ENCODE results near the gene SRCIN1. TPM values are rescaled to one million over a fixed set of nuclear protein-coding genes. Genes with fewer than 3 reads are reported as not detected.

SRCIN1 gene
- total RNA-seq (2022; extraction: Qiagen RNA extraction; ENCODE audit: low read depth): 1.7 to 3.0 TPM (median 2.9 TPM) in 5 replicates

GRCh38 chr17:38605841-38606645 is at the start of gene SRCIN1:
TSS of gene SRCIN1 (minus strand) at chr17:38605952. CDS start at chr17:38605705, 247 bp downstream.

Other genes with a start within 250 kb of the SRCIN1 start
- gene ARHGAP23, start 177.5 kb downstream of the SRCIN1 start, total RNA-seq (2022; extraction: Qiagen RNA extraction; ENCODE audit: low read depth): 36.2 to 55.2 TPM (median 50.7 TPM) in 5 replicates
- gene EPOP, start 69.0 kb upstream of the SRCIN1 start, total RNA-seq (2022; extraction: Qiagen RNA extraction; ENCODE audit: low read depth): 11.3 to 15.3 TPM (median 14.3 TPM) in 5 replicates
- 22.3 to 34.3 TPM (median 30.7 TPM) in 5 replicates for gene MLLT6, start 99.3 kb upstream of the SRCIN1 start, total RNA-seq (2022; extraction: Qiagen RNA extraction; ENCODE audit: low read depth)
- gene CISD3, start 124.4 kb upstream of the SRCIN1 start, total RNA-seq (2022; extraction: Qiagen RNA extraction; ENCODE audit: low read depth): 52.6 to 106 TPM (median 90.7 TPM) in 5 replicates
- 33.9 to 64.1 TPM (median 57.3 TPM) in 5 replicates for gene PCGF2, start 142.4 kb upstream of the SRCIN1 start, total RNA-seq (2022; extraction: Qiagen RNA extraction; ENCODE audit: low read depth)
- gene PSMB3, start 146.8 kb upstream of the SRCIN1 start, total RNA-seq (2022; extraction: Qiagen RNA extraction; ENCODE audit: low read depth): 331 to 501 TPM (median 436 TPM) in 5 replicates
- gene PIP4K2B, start 193.6 kb upstream of the SRCIN1 start, total RNA-seq (2022; extraction: Qiagen RNA extraction; ENCODE audit: low read depth): 34.0 to 42.2 TPM (median 38.8 TPM) in 5 replicates
- 22.5 to 25.5 TPM (median 22.7 TPM) in 5 replicates for gene CWC25, start 219.4 kb upstream of the SRCIN1 start, total RNA-seq (2022; extraction: Qiagen RNA extraction; ENCODE audit: low read depth)
- 2,582 to 3,048 TPM (median 2,606 TPM) in 5 replicates for gene RPL23, start 247.8 kb upstream of the SRCIN1 start, total RNA-seq (2022; extraction: Qiagen RNA extraction; ENCODE audit: low read depth)

Measured in A549 treated with RU486 at 1 μM for 4 hours (cell line).